Stimulated activated CD4-positive, alpha-beta T cell treated with anti-CD3 and anti-CD28 coated beads, Interleukin-12 subunit alpha, Interleukin-12 subunit beta, amount 100 ng/mL, for 4 hours (primary cell): ENCODE data around the gene ATP5F1A.

Experiments
- DNase-seq: peaks from one replicate; pipeline ENCODE4 v3.0.0-alpha.2; 2020

Gene ATP5F1A

GRCh38 chr18:46042571-46043123 lies 55.4 kb downstream of the ATP5F1A start:
- no peak for DNase-seq

- no peak for DNase-seq
Observed at GRCh38 chr18:46040747-46041104, 57.4 kb downstream of the ATP5F1A start.

GRCh38 chr18:46040033-46040746 lies 57.9 kb downstream of the ATP5F1A start:
- DNase-seq: no peak

- no peak for DNase-seq
Observed at GRCh38 chr18:46037512-46038305, 60.4 kb downstream of the ATP5F1A start.

GRCh38 chr18:46035696-46036680 lies 62.1 kb downstream of the ATP5F1A start:
- no peak for DNase-seq

- no peak for DNase-seq
Observed at GRCh38 chr18:46034230-46034629, 63.9 kb downstream of the ATP5F1A start.

- DNase-seq: no peak
Observed at GRCh38 chr18:46031741-46032140, 66.4 kb downstream of the ATP5F1A start.
